DND-41 (cell line): ENCODE data around the gene CTU2.

Experiments used
- ATAC-seq: fragments of 200-7000 bp; cut with Tn5 transposase; 3 replicates; pipeline ENCODE4 v1.9.1; 2021; ENCODE audit warnings: low read depth; ENCODE audit not compliant: insufficient read depth
- DNase-seq: peaks from one replicate; pipeline ENCODE4 v3.0.0-alpha.2; 2020
- H2AFZ ChIP-seq: 2 replicates; pipeline ENCODE4 v1.6.0; 2012; ENCODE audit warnings: low read depth, low read length
- H3K27ac ChIP-seq: 2 replicates; pipeline ENCODE4 v1.5.1; 2012; ENCODE audit warnings: low read length, inconsistent platforms
- H3K27me3 ChIP-seq: fragments of 200-600 bp; sonication (generic); 2 replicates; pipeline ENCODE4 v1.6.0; 2012; ENCODE audit warnings: low read length, mild to moderate bottlenecking, inconsistent platforms; ENCODE audit not compliant: insufficient read depth, poor library complexity
- H3K36me3 ChIP-seq: 2 replicates; pipeline ENCODE4 v1.5.1; 2012; ENCODE audit warnings: low read length, inconsistent platforms; ENCODE audit not compliant: insufficient read depth
- H3K4me1 ChIP-seq: 2 replicates; pipeline ENCODE4 v1.5.1; 2012; ENCODE audit warnings: mild to moderate bottlenecking, low read length; ENCODE audit not compliant: insufficient read depth
- H3K4me2 ChIP-seq: 2 replicates; pipeline ENCODE4 v1.6.0; 2012; ENCODE audit warnings: mild to moderate bottlenecking, moderate library complexity, low read length, inconsistent platforms; ENCODE audit not compliant: insufficient read depth
- H3K4me3 ChIP-seq, 2 experiments: fragments of 200-600 bp in 1 of 2; shearing (Covaris generic) in 1 of 2; 2 replicates each; pipeline ENCODE4 v1.5.1; 2012 to 2016; ENCODE audit warnings: inconsistent platforms in 2 of 2, low read length in 2 of 2, mild to moderate bottlenecking in 2 of 2, low read depth in 1 of 2, moderate library complexity in 1 of 2
- H3K79me2 ChIP-seq: 2 replicates; pipeline ENCODE4 v1.6.0; 2012; ENCODE audit warnings: low read length, inconsistent platforms; ENCODE audit not compliant: insufficient read depth
- H3K9ac ChIP-seq: 2 replicates; pipeline ENCODE4 v1.6.0; 2012; ENCODE audit warnings: low read depth, mild to moderate bottlenecking, inconsistent platforms, low read length, moderate library complexity
- H3K9me3 ChIP-seq: 2 replicates; pipeline ENCODE4 v1.5.1; 2012; ENCODE audit warnings: low read length, moderate library complexity, mild to moderate bottlenecking, inconsistent platforms; ENCODE audit not compliant: insufficient read depth, severe bottlenecking
- H4K20me1 ChIP-seq: 2 replicates; pipeline ENCODE4 v1.6.0; 2012; ENCODE audit warnings: low read length; ENCODE audit not compliant: insufficient read depth
- EZH2 ChIP-seq: IDR thresholded peaks from 3 replicates; pipeline ENCODE4 v1.6.1; 2012; ENCODE audit warnings: borderline replicate concordance, low read depth, mild to moderate bottlenecking, moderate library complexity, low read length, inconsistent platforms; ENCODE audit not compliant: severe bottlenecking
- TF ChIP-seq, protein P1 (sequence below): IDR thresholded peaks from 2 replicates; pipeline ENCODE4 v1.5.1; 2012; ENCODE audit warnings: borderline replicate concordance, low read length, moderate library complexity, mild to moderate bottlenecking; ENCODE audit not compliant: poor library complexity, severe bottlenecking; ENCODE audit errors: extremely low read depth

CTU2 gene

DNA sequence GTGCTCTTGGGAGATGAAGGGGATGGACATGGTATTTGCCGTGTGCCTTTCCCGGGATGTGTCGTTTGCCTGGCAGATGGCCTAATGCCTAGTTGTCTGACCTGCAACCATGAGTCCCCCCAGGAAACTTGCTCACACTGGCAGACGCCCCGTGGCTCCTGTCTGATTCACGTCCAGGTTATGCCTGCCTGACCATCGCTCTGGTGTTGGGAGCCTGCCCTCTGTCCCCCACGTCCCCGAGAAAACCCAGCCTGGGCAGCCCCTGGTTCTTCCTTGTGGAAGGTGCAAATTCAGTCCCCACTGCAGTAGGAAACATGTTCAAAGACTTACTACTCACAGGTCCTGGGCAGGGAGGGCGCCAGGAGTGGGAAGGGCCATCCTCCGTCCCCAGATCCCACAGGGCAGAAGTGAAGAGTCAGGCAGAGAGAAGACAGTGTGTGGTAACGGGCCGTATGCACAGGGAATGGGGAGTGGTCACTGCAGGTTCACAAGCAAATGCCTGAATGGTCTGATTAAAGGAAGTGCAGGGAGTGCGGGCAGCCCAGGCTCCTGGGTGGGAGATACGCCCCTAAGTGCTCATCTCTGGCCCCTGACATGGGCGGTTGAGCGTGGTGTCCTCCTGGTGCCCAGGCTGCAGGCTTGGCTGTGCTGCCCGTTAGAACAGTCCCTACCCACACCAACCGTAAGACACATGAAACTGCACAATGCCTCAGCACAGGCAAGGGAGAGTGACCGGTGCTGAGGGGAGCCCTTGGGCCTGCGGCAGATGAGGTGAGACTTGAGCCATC lies 15.8 kb upstream of the CTU2 start:
- H3K4me3 ChIP-seq: no peak overlapping the region
- no peak overlapping the region for H3K27ac ChIP-seq
- no peak for DNase-seq
- peaks cover 17% of the 10 kb centered on the region for H3K4me1 ChIP-seq
- H3K79me2 ChIP-seq: no peaks in the 10 kb centered on the region
- no peak overlapping the region for H3K9ac ChIP-seq
- TF ChIP-seq, protein P1, sequence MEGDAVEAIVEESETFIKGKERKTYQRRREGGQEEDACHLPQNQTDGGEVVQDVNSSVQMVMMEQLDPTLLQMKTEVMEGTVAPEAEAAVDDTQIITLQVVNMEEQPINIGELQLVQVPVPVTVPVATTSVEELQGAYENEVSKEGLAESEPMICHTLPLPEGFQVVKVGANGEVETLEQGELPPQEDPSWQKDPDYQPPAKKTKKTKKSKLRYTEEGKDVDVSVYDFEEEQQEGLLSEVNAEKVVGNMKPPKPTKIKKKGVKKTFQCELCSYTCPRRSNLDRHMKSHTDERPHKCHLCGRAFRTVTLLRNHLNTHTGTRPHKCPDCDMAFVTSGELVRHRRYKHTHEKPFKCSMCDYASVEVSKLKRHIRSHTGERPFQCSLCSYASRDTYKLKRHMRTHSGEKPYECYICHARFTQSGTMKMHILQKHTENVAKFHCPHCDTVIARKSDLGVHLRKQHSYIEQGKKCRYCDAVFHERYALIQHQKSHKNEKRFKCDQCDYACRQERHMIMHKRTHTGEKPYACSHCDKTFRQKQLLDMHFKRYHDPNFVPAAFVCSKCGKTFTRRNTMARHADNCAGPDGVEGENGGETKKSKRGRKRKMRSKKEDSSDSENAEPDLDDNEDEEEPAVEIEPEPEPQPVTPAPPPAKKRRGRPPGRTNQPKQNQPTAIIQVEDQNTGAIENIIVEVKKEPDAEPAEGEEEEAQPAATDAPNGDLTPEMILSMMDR: no peak
- TF ChIP-seq EZH2: no peak
- H3K9me3 ChIP-seq: no peaks in the 10 kb centered on the region
- no peak for ATAC-seq
- no peak overlapping the region for H3K4me2 ChIP-seq
- no peaks in the 10 kb centered on the region for H3K36me3 ChIP-seq
- no peak overlapping the region for H2AFZ ChIP-seq
- peaks cover 14% of the 10 kb centered on the region for H4K20me1 ChIP-seq
- H3K27me3 ChIP-seq: peaks cover 16% of the 10 kb centered on the region

DNA sequence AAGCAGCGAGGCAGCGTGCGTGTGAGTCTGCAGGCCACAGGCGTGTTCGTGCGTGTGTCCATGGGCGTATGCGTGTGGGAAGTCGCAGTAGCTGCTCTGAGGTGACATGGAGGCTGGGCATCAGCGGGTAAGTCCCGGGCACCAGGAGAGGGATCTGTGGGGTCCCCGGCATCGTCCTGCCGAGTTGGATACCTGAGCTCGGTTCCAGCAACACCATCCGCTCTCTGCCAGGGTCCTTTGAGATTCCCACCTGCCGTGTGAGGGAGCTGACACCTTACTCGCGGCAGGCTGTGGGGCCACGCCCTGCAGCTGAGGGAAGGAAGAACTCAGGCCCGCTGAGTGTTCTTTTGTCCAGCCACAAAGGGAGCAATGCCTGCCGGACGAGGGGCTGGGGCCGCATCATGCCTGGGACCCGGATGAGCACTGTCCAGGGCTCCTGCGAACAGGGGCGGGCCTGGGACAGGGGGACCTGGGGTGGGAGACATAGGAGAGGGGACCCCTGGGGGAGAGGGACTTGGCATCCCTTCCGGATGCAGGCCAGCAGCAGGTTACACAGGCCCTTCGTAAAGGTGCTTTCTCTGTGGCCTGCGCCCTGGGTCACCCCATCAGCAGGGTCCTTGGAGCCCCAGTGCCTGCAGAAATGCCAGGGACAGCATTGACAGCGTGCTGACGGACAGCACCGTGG lies 15.0 kb upstream of the CTU2 start:
- no peak overlapping the region for H3K27ac ChIP-seq

GRCh38 chr16:88691924-88692560 lies 14.3 kb upstream of the CTU2 start:
- no peak for TF ChIP-seq EZH2
- TF ChIP-seq, protein P1: no peak
- Histone ChIP-seq H3K4me2 (no peak overlapping the region), H3K9ac (no peak overlapping the region), H3K36me3 (peaks cover 11% of the 10 kb centered on the region), H3K9me3 (no peaks in the 10 kb centered on the region), H4K20me1 (peaks cover 5% of the 10 kb centered on the region), H3K79me2 (no peaks in the 10 kb centered on the region), H3K27me3 (peaks cover 1% of the 10 kb centered on the region), H3K4me3 (no peak overlapping the region), H3K4me1 (peaks cover 3% of the 10 kb centered on the region; the same call in 1 of the 2 replicates), H2AFZ (no peak overlapping the region), H3K27ac (no peak overlapping the region)
- DNase-seq: peak; percentile 49
- ATAC-seq: peak; percentile 58; the same call in 2 of the 3 replicates

More for the DNA sequence above, 15.0 kb upstream of the CTU2 start:
- no peak overlapping the region for H3K4me2 ChIP-seq
- TF ChIP-seq EZH2: no peak
- TF ChIP-seq, protein P1: no peak
- DNase-seq: no peak
- peaks cover 10% of the 10 kb centered on the region for H4K20me1 ChIP-seq
- no peak overlapping the region for H3K4me3 ChIP-seq
- H2AFZ ChIP-seq: no peak overlapping the region
- H3K9me3 ChIP-seq: no peaks in the 10 kb centered on the region
- H3K9ac ChIP-seq: no peak overlapping the region
- H3K36me3 ChIP-seq: peaks cover 6% of the 10 kb centered on the region; the same call in 1 of the 2 replicates
- no peaks in the 10 kb centered on the region for H3K79me2 ChIP-seq
- ATAC-seq: no peak
- peaks cover 9% of the 10 kb centered on the region for H3K27me3 ChIP-seq
- H3K4me1 ChIP-seq: peaks cover 9% of the 10 kb centered on the region
